GM23338 (cell line): ENCODE measurements around the gene FOXR1.
"Not testable (repeated sequence)": the region's sequence is repeated elsewhere in the genome, so short reads cannot be mapped to it uniquely, and the experiment has no call there.

Experiments
- CREB1 ChIP-seq: fragments of 250-450 bp; sonication (Bioruptor Pico); IDR thresholded peaks from 2 replicates; pipeline ENCODE4 v1.5.0; 2020; ENCODE audit warnings: low read depth, mild to moderate bottlenecking, moderate library complexity
- CTCF ChIP-seq, 2 experiments: fragments of 200-600 bp in 1 of 2; sonication (generic) in 1 of 2; conservative IDR thresholded peaks; 2 replicates each; pipeline versions ENCODE4 v1.5.1 to v1.6.1; 2016 to 2017; ENCODE audit warnings: antibody characterized with exemption in 2 of 2, low read depth in 2 of 2, mild to moderate bottlenecking in 2 of 2, moderate library complexity in 1 of 2
- ETS1 ChIP-seq: IDR thresholded peaks from 2 replicates; pipeline ENCODE4 v1.6.1; 2016; ENCODE audit warnings: antibody characterized with exemption
- EZH2 ChIP-seq: fragments of 200-600 bp; sonication (generic); IDR thresholded peaks from one replicate; pipeline ENCODE4 v1.8.0; 2017; ENCODE audit warnings: antibody characterized with exemption, mild to moderate bottlenecking, low read depth; ENCODE audit not compliant: unreplicated experiment
- EZH2phosphoT487 ChIP-seq: fragments of 200-600 bp; sonication (generic); IDR thresholded peaks from one replicate; pipeline ENCODE4 v1.8.1; 2018; ENCODE audit warnings: antibody characterized with exemption; ENCODE audit not compliant: unreplicated experiment
- JUNB ChIP-seq: IDR thresholded peaks from one replicate; pipeline ENCODE4 v1.6.1; 2016; ENCODE audit warnings: antibody characterized with exemption; ENCODE audit not compliant: unreplicated experiment
- POLR2AphosphoS5 ChIP-seq: IDR thresholded peaks from 2 replicates; pipeline ENCODE4 v1.6.1; 2016; ENCODE audit warnings: antibody characterized with exemption, low read depth
- ZNF462 ChIP-seq: fragments of 250-450 bp; sonication (Bioruptor Pico); IDR thresholded peaks from 2 replicates; pipeline ENCODE4 v1.5.0; 2020; ENCODE audit warnings: mild to moderate bottlenecking, moderate library complexity
- TF ChIP-seq, protein P1 (sequence below): IDR thresholded peaks from one replicate; pipeline ENCODE4 v1.6.1; 2018; ENCODE audit warnings: antibody characterized with exemption; ENCODE audit not compliant: unreplicated experiment

GRCh38 chr11:118953976-118954375 is 17.6 kb upstream of the FOXR1 start:
- not testable (repeated sequence) for TF ChIP-seq CTCF (conservative IDR thresholded peaks at IDR 0.05; ENCODE audit: low read depth in 2 of 2); EZH2; POLR2AphosphoS5; CREB1; JUNB; ETS1; ZNF462 (CRISPR knock-in tag); EZH2phosphoT487
- TF ChIP-seq, protein P1, sequence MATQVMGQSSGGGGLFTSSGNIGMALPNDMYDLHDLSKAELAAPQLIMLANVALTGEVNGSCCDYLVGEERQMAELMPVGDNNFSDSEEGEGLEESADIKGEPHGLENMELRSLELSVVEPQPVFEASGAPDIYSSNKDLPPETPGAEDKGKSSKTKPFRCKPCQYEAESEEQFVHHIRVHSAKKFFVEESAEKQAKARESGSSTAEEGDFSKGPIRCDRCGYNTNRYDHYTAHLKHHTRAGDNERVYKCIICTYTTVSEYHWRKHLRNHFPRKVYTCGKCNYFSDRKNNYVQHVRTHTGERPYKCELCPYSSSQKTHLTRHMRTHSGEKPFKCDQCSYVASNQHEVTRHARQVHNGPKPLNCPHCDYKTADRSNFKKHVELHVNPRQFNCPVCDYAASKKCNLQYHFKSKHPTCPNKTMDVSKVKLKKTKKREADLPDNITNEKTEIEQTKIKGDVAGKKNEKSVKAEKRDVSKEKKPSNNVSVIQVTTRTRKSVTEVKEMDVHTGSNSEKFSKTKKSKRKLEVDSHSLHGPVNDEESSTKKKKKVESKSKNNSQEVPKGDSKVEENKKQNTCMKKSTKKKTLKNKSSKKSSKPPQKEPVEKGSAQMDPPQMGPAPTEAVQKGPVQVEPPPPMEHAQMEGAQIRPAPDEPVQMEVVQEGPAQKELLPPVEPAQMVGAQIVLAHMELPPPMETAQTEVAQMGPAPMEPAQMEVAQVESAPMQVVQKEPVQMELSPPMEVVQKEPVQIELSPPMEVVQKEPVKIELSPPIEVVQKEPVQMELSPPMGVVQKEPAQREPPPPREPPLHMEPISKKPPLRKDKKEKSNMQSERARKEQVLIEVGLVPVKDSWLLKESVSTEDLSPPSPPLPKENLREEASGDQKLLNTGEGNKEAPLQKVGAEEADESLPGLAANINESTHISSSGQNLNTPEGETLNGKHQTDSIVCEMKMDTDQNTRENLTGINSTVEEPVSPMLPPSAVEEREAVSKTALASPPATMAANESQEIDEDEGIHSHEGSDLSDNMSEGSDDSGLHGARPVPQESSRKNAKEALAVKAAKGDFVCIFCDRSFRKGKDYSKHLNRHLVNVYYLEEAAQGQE, result not testable (repeated sequence)
